Measurements from ENCODE around the gene PATL1. TPM values are rescaled to one million over a fixed set of nuclear protein-coding genes. Genes with fewer than 3 reads are reported as not detected.

PATL1 gene
- total RNA-seq (10 to 100 TPM; 11.1 to 40.3 (median 30.8) TPM), polyA plus RNA-seq (10 to 100 TPM; 16.2 to 44.2 TPM)
- long read RNA-seq, donor 1, partial matches to known transcripts: 3 of 5 reads
- long read RNA-seq, donor 1, other reads (novel, unspliced or antisense): 2 of 5 reads
- long read RNA-seq, donor 2, full-length matches to known transcripts: 5 of 5 reads
- long read RNA-seq, donor 2, partial matches to known transcripts: 0 of 5 reads
- long read RNA-seq, donor 2, other reads (novel, unspliced or antisense): 0 of 5 reads
- long read RNA-seq, donor 3, full-length matches to known transcripts: 2 of 7 reads
- long read RNA-seq, donor 3, partial matches to known transcripts: 1 of 7 reads
- long read RNA-seq, donor 3, other reads (novel, unspliced or antisense): 4 of 7 reads

DNA sequence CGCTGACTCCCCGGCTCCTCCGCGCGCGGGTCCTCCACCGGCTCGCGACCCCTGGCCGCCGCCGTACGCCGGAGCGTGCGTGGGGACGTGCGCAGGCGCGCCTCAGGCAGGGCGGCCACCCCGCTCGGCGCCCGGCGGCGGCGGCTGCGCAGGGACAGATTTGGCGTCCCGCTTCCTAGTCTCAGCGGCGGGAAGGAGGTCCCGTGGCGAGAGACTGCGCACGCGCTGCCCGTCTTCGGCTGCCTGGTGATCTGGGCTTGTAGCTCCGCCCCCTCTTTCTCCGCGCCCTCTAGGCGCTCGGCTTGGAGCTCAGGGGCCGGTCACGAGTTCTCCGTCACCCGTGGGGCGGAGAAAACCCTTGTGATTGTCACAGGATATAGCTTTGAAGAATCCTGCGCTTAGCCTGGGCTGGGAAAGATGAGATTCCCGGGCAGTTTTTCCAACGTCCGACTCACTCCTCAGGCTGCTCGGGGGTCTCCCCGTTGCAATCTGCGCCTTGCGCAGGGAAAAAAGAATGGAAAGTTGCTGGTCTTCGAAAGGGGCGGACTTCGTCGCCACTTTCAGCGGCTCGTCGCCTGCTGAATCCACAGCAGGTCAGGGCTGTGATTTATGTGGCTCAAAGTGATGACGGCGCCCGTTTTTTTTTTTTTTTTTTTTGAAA, at the start of gene PATL1:
Gene PATL1 (minus strand): TSS at position 88 of the 661 bp plus-strand sequence. CDS start 142 bp downstream, outside the sequence.
- Histone ChIP-seq H3K4me1 (ENCODE audit: insufficient read depth) (peaks cover 6% of the 10 kb centered on the region), H3K27ac (peak within 1 kb of the TSS; percentile 84 to 94), H3K36me3 (no peaks in the 10 kb centered on the region), H3K4me3 (peak within 1 kb of the TSS; percentile 98), H3K9me3 (no peaks in the 10 kb centered on the region), H3K27me3 (no peaks in the 10 kb centered on the region)
- TF ChIP-seq CTCF (IDR thresholded peaks at IDR 0.05) (no peak), POLR2A (IDR thresholded peaks at IDR 0.05) (peak; percentile 79), EP300 (IDR thresholded peaks at IDR 0.05) (peak; percentile 44)
- DNase-seq: peak; percentile 99
- 0% methylated on average over 50 to 68 of the region's 68 CpGs for WGBS, 3 donors
- intact Hi-C loops (cut with DNase I): loop anchor here in 3 of 4 donors (2.0 to 10.0 kb wide), 4 partner anchors 54 to 132 kb away; partner anchors contain the start of gene OSBP (in 1 of the 3)

DNA sequence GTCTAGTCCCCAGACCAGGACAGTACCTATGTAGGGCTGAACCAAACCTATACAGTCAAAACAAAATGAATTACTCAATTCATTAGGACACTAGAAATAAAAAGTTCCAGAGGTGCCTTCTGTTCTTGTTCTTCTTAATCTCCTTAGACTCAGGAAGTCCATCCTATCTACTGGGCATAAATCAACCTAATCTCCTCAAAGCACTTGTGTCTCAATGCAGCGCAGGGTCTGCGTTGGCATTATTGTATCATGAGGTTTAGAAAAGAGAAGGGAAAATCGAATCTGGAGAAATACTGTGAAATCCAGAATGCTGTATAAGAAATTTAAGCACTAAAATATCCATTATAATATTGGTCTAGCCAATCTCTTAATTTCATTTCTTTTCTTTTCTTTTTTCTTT, 47.2 kb upstream of the PATL1 start:
- Histone ChIP-seq H3K27ac (no peak overlapping the region), H3K4me1 (ENCODE audit: insufficient read depth) (no peaks in the 10 kb centered on the region), H3K4me3 (no peak overlapping the region), H3K36me3 (no peaks in the 10 kb centered on the region), H3K27me3 (no peaks in the 10 kb centered on the region), H3K9me3 (no peaks in the 10 kb centered on the region)
- DNase-seq: no peak
- 34 to 42% (median 39%) methylated on average over 3 of the region's 3 CpGs for WGBS, 3 donors
- intact Hi-C loops (cut with DNase I): no loop called here
- TF ChIP-seq POLR2A (IDR thresholded peaks at IDR 0.05) (no peak), EP300 (IDR thresholded peaks at IDR 0.05) (no peak)

- no peak within 1 kb of the TSS for H3K27ac ChIP-seq
- DNase-seq: no peak
- no peak within 1 kb of the TSS for H3K4me3 ChIP-seq
- TF ChIP-seq EP300 (IDR thresholded peaks at IDR 0.05) (no peak), POLR2A (IDR thresholded peaks at IDR 0.05) (no peak), CTCF (IDR thresholded peaks at IDR 0.05) (no peak)
- no peaks in the 10 kb centered on the region for H3K4me1 ChIP-seq (ENCODE audit: insufficient read depth)
- H3K27me3 ChIP-seq: no peaks in the 10 kb centered on the region
- WGBS, 3 donors: 77 to 88% (median 85%) methylated on average over 2 of the region's 2 CpGs
- no peaks in the 10 kb centered on the region for H3K9me3 ChIP-seq
- intact Hi-C loops (cut with DNase I): no loop called here
- H3K36me3 ChIP-seq: no peaks in the 10 kb centered on the region
Measured at GRCh38 chr11:59713745-59714144, 44.9 kb upstream of the PATL1 start, which contains the start of gene OR10V1. Gene OR10V1 (minus strand): TSS chr11:59713845. CDS start chr11:59713845, 0 bp downstream.

GRCh38 chr11:59710136-59710847, 41.5 kb upstream of the PATL1 start:
- Histone ChIP-seq H3K27ac (no peak overlapping the region), H3K36me3 (no peaks in the 10 kb centered on the region), H3K4me3 (no peak overlapping the region), H3K27me3 (no peaks in the 10 kb centered on the region), H3K9me3 (no peaks in the 10 kb centered on the region), H3K4me1 (ENCODE audit: insufficient read depth) (no peaks in the 10 kb centered on the region)
- 60 to 71% (median 67%) methylated on average over 3 of the region's 3 CpGs for WGBS, 3 donors
- TF ChIP-seq EP300 (IDR thresholded peaks at IDR 0.05) (no peak), CTCF (IDR thresholded peaks at IDR 0.05) (no peak), POLR2A (IDR thresholded peaks at IDR 0.05) (no peak)
- intact Hi-C loops (cut with DNase I): no loop called here
- no peak for DNase-seq

Data from ovary (tissue), 10 donors.